MM.1S (cell line): Measurements from ENCODE around the gene HIGD2B.
"Not testable (repeated sequence)": the region's sequence is repeated elsewhere in the genome, so short reads cannot be mapped to it uniquely, and the experiment has no call there.

Source experiments
- DNase-seq: peaks from one replicate; pipeline ENCODE4 v3.0.0-alpha.2; 2015
- H2AFZ ChIP-seq: fragments of 300-600 bp; sonication (generic); 2 replicates; pipeline ENCODE4 v1.6.0; 2016; ENCODE audit warnings: antibody characterized with exemption, low read length
- H3F3A ChIP-seq: fragments of 300-600 bp; sonication (generic); 2 replicates; pipeline ENCODE4 v1.6.1; 2016; ENCODE audit warnings: mild to moderate bottlenecking, antibody characterized with exemption, low read length, moderate library complexity, mixed read lengths; ENCODE audit not compliant: insufficient read depth
- H3K27ac ChIP-seq: fragments of 300-600 bp; sonication (generic); 2 replicates; pipeline ENCODE4 v1.5.1; 2016; ENCODE audit warnings: mild to moderate bottlenecking, low read length
- H3K27me3 ChIP-seq: fragments of 300-600 bp; sonication (generic); replicated peaks from 2 replicates; pipeline ENCODE4 v1.6.0; 2016; ENCODE audit warnings: low read length; ENCODE audit not compliant: insufficient read depth
- H3K36me3 ChIP-seq: fragments of 300-600 bp; sonication (generic); replicated peaks from 2 replicates; pipeline ENCODE4 v1.6.1; 2016; ENCODE audit warnings: mild to moderate bottlenecking, low read length, mixed read lengths; ENCODE audit not compliant: insufficient read depth
- H3K4me1 ChIP-seq: fragments of 300-600 bp; sonication (generic); 2 replicates; pipeline ENCODE4 v1.6.1; 2016; ENCODE audit warnings: low read length, mixed read lengths
- H3K4me2 ChIP-seq: fragments of 300-600 bp; sonication (generic); 2 replicates; pipeline ENCODE4 v1.6.0; 2016; ENCODE audit warnings: low read depth, low read length
- H3K4me3 ChIP-seq: fragments of 300-600 bp; sonication (generic); 2 replicates; pipeline ENCODE4 v1.5.1; 2016; ENCODE audit warnings: low read length, mixed read lengths
- H3K79me2 ChIP-seq: fragments of 300-600 bp; sonication (generic); 2 replicates; pipeline ENCODE4 v1.6.1; 2016; ENCODE audit warnings: mixed run types, low read length, mixed read lengths
- H3K9ac ChIP-seq: fragments of 300-600 bp; sonication (generic); 2 replicates; pipeline ENCODE4 v1.6.1; 2016; ENCODE audit warnings: low read length, mixed read lengths
- H3K9me2 ChIP-seq: fragments of 300-600 bp; sonication (generic); replicated peaks from 2 replicates; pipeline ENCODE4 v1.6.1; 2016; ENCODE audit warnings: mild to moderate bottlenecking, low read length, mixed read lengths; ENCODE audit not compliant: insufficient read depth
- H3K9me3 ChIP-seq: fragments of 300-600 bp; sonication (generic); replicated peaks from 2 replicates; pipeline ENCODE4 v1.6.1; 2016; ENCODE audit warnings: mild to moderate bottlenecking, low read length, mixed read lengths; ENCODE audit not compliant: insufficient read depth
- H4K20me1 ChIP-seq: fragments of 300-600 bp; sonication (generic); 2 replicates; pipeline ENCODE4 v1.6.1; 2016; ENCODE audit warnings: mild to moderate bottlenecking, low read length, moderate library complexity, mixed read lengths; ENCODE audit not compliant: insufficient read depth

The HIGD2B gene

GRCh38 chr15:72661081-72661480 is 24.9 kb downstream of the HIGD2B start:
- H3K4me3 ChIP-seq, H3K9ac ChIP-seq, H3K4me2 ChIP-seq, H3K9me3 ChIP-seq, H4K20me1 ChIP-seq, H3K27ac ChIP-seq, H3K79me2 ChIP-seq, H3K9me2 ChIP-seq, DNase-seq, H3K4me1 ChIP-seq, H2AFZ ChIP-seq, H3K27me3 ChIP-seq, H3F3A ChIP-seq, H3K36me3 ChIP-seq: not testable (repeated sequence)

GRCh38 chr15:72656014-72656413 is 30.0 kb downstream of the HIGD2B start:
- H4K20me1 ChIP-seq, H3K9me3 ChIP-seq, H3K4me3 ChIP-seq, H2AFZ ChIP-seq, H3K4me2 ChIP-seq, H3F3A ChIP-seq, H3K27me3 ChIP-seq, H3K27ac ChIP-seq, H3K9ac ChIP-seq, H3K79me2 ChIP-seq, H3K36me3 ChIP-seq, H3K9me2 ChIP-seq, H3K4me1 ChIP-seq, DNase-seq: not testable (repeated sequence)

GRCh38 chr15:72654397-72654796 is 31.6 kb downstream of the HIGD2B start, which contains the start of gene GOLGA6B:
Gene GOLGA6B (plus strand): TSS chr15:72654697. CDS start chr15:72654738, 41 bp downstream.
- H2AFZ ChIP-seq, H3K4me2 ChIP-seq, H3K79me2 ChIP-seq, H3K4me3 ChIP-seq, H3K9me2 ChIP-seq, H3K36me3 ChIP-seq, H4K20me1 ChIP-seq, DNase-seq, H3K4me1 ChIP-seq, H3K9me3 ChIP-seq, H3K27ac ChIP-seq, H3K27me3 ChIP-seq, H3F3A ChIP-seq, H3K9ac ChIP-seq: not testable (repeated sequence)

- not testable (repeated sequence) for H3K4me3 ChIP-seq, H3K4me1 ChIP-seq, H2AFZ ChIP-seq, H4K20me1 ChIP-seq, H3K9ac ChIP-seq, H3K27me3 ChIP-seq, DNase-seq, H3K36me3 ChIP-seq, H3F3A ChIP-seq, H3K9me2 ChIP-seq, H3K9me3 ChIP-seq, H3K27ac ChIP-seq, H3K4me2 ChIP-seq, H3K79me2 ChIP-seq
These were observed 37.2 kb downstream of the HIGD2B start for GRCh38 chr15:72648631-72649253.

- H3K4me1 ChIP-seq, H4K20me1 ChIP-seq, H3K4me2 ChIP-seq, H3K9ac ChIP-seq, H3K27ac ChIP-seq, H3F3A ChIP-seq, H2AFZ ChIP-seq, H3K9me2 ChIP-seq, H3K4me3 ChIP-seq, H3K36me3 ChIP-seq, H3K9me3 ChIP-seq, H3K79me2 ChIP-seq, H3K27me3 ChIP-seq, DNase-seq: not testable (repeated sequence)
These were observed 43.7 kb downstream of the HIGD2B start for GRCh38 chr15:72642271-72642670.

- not testable (repeated sequence) for H2AFZ ChIP-seq, H3K79me2 ChIP-seq
These were observed 46.1 kb downstream of the HIGD2B start for GRCh38 chr15:72639759-72640483.

GRCh38 chr15:72636519-72637282 is 49.3 kb downstream of the HIGD2B start:
- not testable (repeated sequence) for H3K4me3 ChIP-seq, H3K4me2 ChIP-seq, H3K36me3 ChIP-seq, H3K27ac ChIP-seq, H3K4me1 ChIP-seq, H3K9me3 ChIP-seq, H3K9me2 ChIP-seq, H3K27me3 ChIP-seq, H3F3A ChIP-seq, H4K20me1 ChIP-seq, H2AFZ ChIP-seq, H3K79me2 ChIP-seq, H3K9ac ChIP-seq
- peak; percentile 74 for DNase-seq

More at GRCh38 chr15:72639759-72640483, 46.1 kb downstream of the HIGD2B start:
- not testable (repeated sequence) for H3K27me3 ChIP-seq, H3K9me2 ChIP-seq, H3K9me3 ChIP-seq, H3F3A ChIP-seq, H3K36me3 ChIP-seq, H3K4me2 ChIP-seq, H3K9ac ChIP-seq, H4K20me1 ChIP-seq, H3K4me3 ChIP-seq, H3K27ac ChIP-seq, DNase-seq, H3K4me1 ChIP-seq
